SK-N-MC (cell line): Measurements from ENCODE around the gene MYOZ2.
"Not testable (repeated sequence)": the region's sequence is repeated elsewhere in the genome, so short reads cannot be mapped to it uniquely, and the experiment has no call there.

ENCODE experiments used
- DNase-seq: peaks from one replicate; pipeline ENCODE4 v3.0.0-alpha.2; 2011; ENCODE audit warnings: low read depth, low spot score
- H3K27ac ChIP-seq: fragments of 200-600 bp; sonication (generic); 2 replicates; pipeline ENCODE4 v1.5.1; 2016; ENCODE audit warnings: mixed run types
- H3K36me3 ChIP-seq: fragments of 200-600 bp; sonication (generic); 2 replicates; pipeline ENCODE4 v1.6.1; 2017; ENCODE audit warnings: antibody characterized with exemption, low read length, mixed read lengths; ENCODE audit not compliant: insufficient read depth
- H3K4me3 ChIP-seq: fragments of 200-600 bp; sonication (generic); 2 replicates; pipeline ENCODE4 v1.5.1; 2016
- H3K9ac ChIP-seq: fragments of 200-600 bp; sonication (generic); 2 replicates; pipeline ENCODE4 v1.8.0; 2017; ENCODE audit warnings: mixed run types, mixed read lengths; ENCODE audit not compliant: insufficient read length
- H3K9me3 ChIP-seq: fragments of 200-600 bp; sonication (generic); 2 replicates; pipeline ENCODE4 v1.6.1; 2017; ENCODE audit warnings: low read depth, mild to moderate bottlenecking, antibody characterized with exemption, low read length, moderate library complexity, mixed read lengths
- EZH2 ChIP-seq: fragments of 200-600 bp; sonication (generic); IDR thresholded peaks from one replicate; pipeline ENCODE4 v1.6.1; 2017; ENCODE audit warnings: antibody characterized with exemption
- FOXP2 ChIP-seq: optimal IDR thresholded peaks from 2 replicates; pipeline ENCODE3; 2011; ENCODE audit warnings: mild to moderate bottlenecking, moderate library complexity; ENCODE audit not compliant: insufficient read depth; ENCODE audit errors: extremely low read length, control extremely low read depth
- POLR2AphosphoS5 ChIP-seq: IDR thresholded peaks from 2 replicates; pipeline ENCODE4 v1.6.1; 2012; ENCODE audit warnings: mild to moderate bottlenecking, low read depth, low read length, borderline replicate concordance

The MYOZ2 gene

DNA sequence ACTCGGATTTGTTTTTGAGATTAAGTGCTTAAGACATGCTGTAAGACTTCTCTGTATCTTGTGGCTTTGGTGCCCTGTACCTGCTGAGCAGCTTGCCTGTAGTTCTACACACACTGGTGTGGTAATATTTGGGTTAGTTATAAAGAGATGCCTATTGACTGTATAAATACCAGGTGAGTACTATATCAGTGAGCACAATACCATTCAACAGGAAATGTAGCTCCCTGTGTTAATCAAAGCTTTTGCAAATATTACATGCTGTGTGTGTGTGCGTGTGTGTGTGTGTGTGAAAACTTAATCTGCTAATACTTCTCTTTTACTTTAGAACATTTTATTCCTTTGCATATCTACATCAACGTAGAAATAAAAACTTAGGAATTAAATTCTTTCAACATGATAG, 30.1 kb downstream of the MYOZ2 start:
- no peaks in the 10 kb centered on the region for H3K36me3 ChIP-seq
- no peak overlapping the region for H3K27ac ChIP-seq
- DNase-seq = no peak
- no peak overlapping the region for H3K9ac ChIP-seq
- H3K9me3 ChIP-seq = no peaks in the 10 kb centered on the region
- H3K4me3 ChIP-seq = no peak overlapping the region
- TF ChIP-seq EZH2 (no peak), POLR2AphosphoS5 (no peak), FOXP2 (no peak)

GRCh38 chr4:119170195-119170594, 34.6 kb downstream of the MYOZ2 start:
- no peak for DNase-seq
- H3K9me3 ChIP-seq = no peaks in the 10 kb centered on the region
- TF ChIP-seq FOXP2 (no peak), POLR2AphosphoS5 (no peak), EZH2 (no peak)

GRCh38 chr4:119172223-119172622, 36.6 kb downstream of the MYOZ2 start:
- TF ChIP-seq POLR2AphosphoS5 = no peak
- TF ChIP-seq EZH2 = no peak
- no peak for TF ChIP-seq FOXP2
- DNase-seq = no peak
- Histone ChIP-seq H3K36me3 (no peaks in the 10 kb centered on the region), H3K4me3 (no peak overlapping the region), H3K9ac (no peak overlapping the region), H3K27ac (no peak overlapping the region), H3K9me3 (no peaks in the 10 kb centered on the region)

More at GRCh38 chr4:119170195-119170594, 34.6 kb downstream of the MYOZ2 start:
- Histone ChIP-seq H3K36me3 (no peaks in the 10 kb centered on the region), H3K4me3 (no peak overlapping the region), H3K9ac (no peak overlapping the region), H3K27ac (no peak overlapping the region)

GRCh38 chr4:119173729-119174361, 38.2 kb downstream of the MYOZ2 start:
- H3K9me3 ChIP-seq, DNase-seq, H3K36me3 ChIP-seq, H3K9ac ChIP-seq, H3K4me3 ChIP-seq, H3K27ac ChIP-seq: not testable (repeated sequence)

DNA sequence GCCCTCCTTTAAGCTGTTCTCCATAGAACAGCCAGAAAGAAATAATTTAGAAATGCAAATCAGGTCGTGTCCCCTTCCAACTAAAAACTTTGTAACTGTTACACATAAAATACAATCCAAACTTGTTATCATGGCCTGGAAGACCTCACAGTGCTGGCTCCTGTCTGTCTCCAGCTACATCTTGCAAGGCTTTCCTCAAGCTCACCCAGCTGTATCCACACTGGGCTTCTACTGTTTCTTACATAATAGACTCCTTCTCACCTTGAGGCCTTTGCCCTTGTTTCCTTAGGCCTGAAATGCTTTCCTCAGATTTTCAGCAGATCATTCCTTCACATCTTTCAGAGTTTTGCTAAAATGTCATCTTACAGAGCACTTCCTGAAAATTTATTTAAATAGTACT, 43.4 kb downstream of the MYOZ2 start:
- no peaks in the 10 kb centered on the region for H3K9me3 ChIP-seq
- no peak overlapping the region for H3K27ac ChIP-seq
- H3K4me3 ChIP-seq = no peak overlapping the region
- TF ChIP-seq FOXP2 = no peak
- no peak for TF ChIP-seq EZH2
- TF ChIP-seq POLR2AphosphoS5 = no peak
- no peaks in the 10 kb centered on the region for H3K36me3 ChIP-seq
- H3K9ac ChIP-seq = no peak overlapping the region
- DNase-seq = no peak

DNA sequence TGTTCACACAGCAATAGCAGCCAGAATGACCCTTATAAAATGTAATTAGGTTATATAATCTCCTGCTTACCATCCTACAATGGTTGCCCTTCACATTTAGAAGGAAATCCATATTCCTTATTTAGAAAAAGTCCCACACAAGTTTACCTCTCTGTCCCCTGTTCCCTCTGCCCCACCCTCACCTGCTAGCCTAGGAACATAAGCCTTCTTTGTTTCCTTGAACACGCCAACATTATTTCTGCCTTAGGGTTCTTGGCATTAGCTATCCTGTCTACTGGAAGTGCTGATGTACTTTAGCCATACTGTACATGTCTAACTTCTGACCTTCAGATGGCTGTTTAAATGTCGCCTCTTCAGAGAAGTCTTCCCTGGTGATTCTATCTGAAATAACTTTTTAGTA, 48.5 kb downstream of the MYOZ2 start:
- Histone ChIP-seq H3K27ac (no peak overlapping the region), H3K4me3 (no peak overlapping the region), H3K9ac (no peak overlapping the region), H3K36me3 (no peaks in the 10 kb centered on the region), H3K9me3 (no peaks in the 10 kb centered on the region)
- no peak for DNase-seq
- no peak for TF ChIP-seq POLR2AphosphoS5
- TF ChIP-seq EZH2 = no peak
- no peak for TF ChIP-seq FOXP2

DNA sequence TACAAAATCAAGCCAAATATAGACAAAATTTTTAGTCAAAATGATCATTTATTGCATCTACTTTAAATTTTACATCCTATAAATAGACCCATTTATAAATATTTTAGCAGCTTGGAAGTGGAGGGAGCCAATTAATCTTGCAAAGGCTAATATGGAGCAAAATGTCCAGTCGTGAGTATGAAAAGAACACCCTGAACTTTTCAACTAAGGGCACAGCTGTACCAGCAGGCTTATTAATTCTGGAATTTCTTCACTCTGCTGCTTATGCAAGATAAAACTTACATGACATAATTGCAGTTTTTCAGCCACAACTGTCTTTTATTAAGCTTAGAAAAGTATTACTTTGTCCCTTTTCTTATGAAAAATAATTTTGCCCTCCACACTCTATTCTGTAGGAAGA, 54.0 kb downstream of the MYOZ2 start:
- Histone ChIP-seq H3K27ac (peak overlapping the region; percentile 28; the same call in 1 of the 2 replicates), H3K36me3 (no peaks in the 10 kb centered on the region), H3K9ac (peak overlapping the region; percentile 16), H3K9me3 (no peaks in the 10 kb centered on the region), H3K4me3 (peak overlapping the region; percentile 19)
- TF ChIP-seq FOXP2 (no peak), POLR2AphosphoS5 (no peak), EZH2 (no peak)
- no peak for DNase-seq

DNA sequence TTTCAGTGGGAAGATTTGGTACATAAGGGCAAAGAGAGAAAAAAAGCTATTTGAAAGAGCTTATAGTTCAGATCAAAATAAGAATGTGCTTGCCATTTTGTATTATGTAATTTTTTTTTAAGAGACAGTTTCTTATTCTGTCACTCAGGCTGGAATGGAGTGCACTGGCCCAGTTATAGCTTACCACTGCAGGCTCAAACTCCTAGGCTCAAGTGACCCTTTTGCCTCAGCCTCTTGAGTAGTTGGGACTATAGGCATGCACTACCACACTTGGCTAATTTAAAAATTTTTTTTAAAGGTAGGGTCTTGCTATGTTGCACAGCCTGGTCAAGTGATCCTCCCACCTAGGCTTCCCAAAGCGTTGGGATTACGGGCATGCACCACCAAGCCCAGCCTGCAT, 54.7 kb downstream of the MYOZ2 start:
- TF ChIP-seq FOXP2 (no peak), EZH2 (no peak), POLR2AphosphoS5 (no peak)
- no peak overlapping the region for H3K9ac ChIP-seq
- no peaks in the 10 kb centered on the region for H3K36me3 ChIP-seq
- no peak for DNase-seq
- H3K27ac ChIP-seq = no peak overlapping the region
- no peaks in the 10 kb centered on the region for H3K9me3 ChIP-seq
- no peak overlapping the region for H3K4me3 ChIP-seq

DNA sequence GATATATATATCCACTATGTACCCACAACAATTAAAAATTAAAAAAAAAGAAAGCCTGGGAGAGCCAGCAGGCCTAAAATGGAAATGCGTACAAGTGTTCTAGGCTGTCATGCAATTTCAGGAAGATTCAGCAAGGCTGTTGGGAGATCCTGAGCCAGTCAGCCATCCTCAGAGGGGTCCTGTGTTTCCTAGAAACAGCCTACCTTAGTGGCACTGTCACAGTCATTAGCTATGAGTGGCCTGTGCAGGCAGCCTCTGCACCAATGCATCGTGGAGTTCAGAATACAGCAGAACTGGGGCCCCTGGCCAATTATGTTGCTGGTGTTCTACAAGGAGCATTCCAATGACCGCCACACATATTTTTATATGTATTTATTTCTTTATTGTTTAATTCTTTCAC, 55.9 kb downstream of the MYOZ2 start:
- TF ChIP-seq FOXP2 (no peak), EZH2 (no peak), POLR2AphosphoS5 (no peak)
- H3K27ac ChIP-seq = no peak overlapping the region
- no peaks in the 10 kb centered on the region for H3K9me3 ChIP-seq
- DNase-seq = no peak
- no peak overlapping the region for H3K9ac ChIP-seq
- no peaks in the 10 kb centered on the region for H3K36me3 ChIP-seq
- H3K4me3 ChIP-seq = no peak overlapping the region
